AG09309 (cell line): ENCODE results near the gene TEX51.

Experiments used
- DNase-seq: peaks from one replicate; pipeline ENCODE4 v3.0.0-alpha.2; 2010; ENCODE audit warnings: low read depth
- H3K4me3 ChIP-seq: 2 replicates; pipeline ENCODE4 v1.5.1; 2011; ENCODE audit warnings: mild to moderate bottlenecking, low read depth, low read length, moderate library complexity; ENCODE audit not compliant: control insufficient read depth
- TF ChIP-seq, protein P1 (sequence below): IDR thresholded peaks from 2 replicates; pipeline ENCODE4 v1.5.1; 2011; ENCODE audit warnings: mild to moderate bottlenecking, low read depth, low read length, inconsistent platforms; ENCODE audit not compliant: insufficient read depth, control insufficient read depth; ENCODE audit errors: missing control alignments

TEX51 gene

DNA sequence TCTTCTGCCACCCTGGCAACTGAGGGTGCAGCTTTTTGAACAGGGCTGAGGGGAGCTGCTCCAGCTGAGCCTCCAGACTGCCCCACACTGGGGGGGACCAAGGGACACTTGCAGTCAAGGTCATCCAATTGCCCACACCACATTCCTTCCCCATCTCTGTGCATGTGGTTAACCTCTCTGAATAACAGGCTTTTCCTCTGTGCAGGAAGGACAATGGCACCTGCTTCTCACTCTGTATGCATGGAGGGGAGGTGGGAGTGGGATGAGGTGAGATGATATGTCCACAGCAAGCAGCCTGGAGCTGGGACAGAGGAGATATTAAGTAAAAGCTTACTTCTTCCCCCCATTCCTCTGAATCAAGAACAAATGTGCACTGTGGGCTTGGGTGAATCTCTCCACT lies 39.1 kb upstream of the TEX51 start:
- no peak for DNase-seq
- H3K4me3 ChIP-seq, result no peak overlapping the region
- TF ChIP-seq, protein P1, sequence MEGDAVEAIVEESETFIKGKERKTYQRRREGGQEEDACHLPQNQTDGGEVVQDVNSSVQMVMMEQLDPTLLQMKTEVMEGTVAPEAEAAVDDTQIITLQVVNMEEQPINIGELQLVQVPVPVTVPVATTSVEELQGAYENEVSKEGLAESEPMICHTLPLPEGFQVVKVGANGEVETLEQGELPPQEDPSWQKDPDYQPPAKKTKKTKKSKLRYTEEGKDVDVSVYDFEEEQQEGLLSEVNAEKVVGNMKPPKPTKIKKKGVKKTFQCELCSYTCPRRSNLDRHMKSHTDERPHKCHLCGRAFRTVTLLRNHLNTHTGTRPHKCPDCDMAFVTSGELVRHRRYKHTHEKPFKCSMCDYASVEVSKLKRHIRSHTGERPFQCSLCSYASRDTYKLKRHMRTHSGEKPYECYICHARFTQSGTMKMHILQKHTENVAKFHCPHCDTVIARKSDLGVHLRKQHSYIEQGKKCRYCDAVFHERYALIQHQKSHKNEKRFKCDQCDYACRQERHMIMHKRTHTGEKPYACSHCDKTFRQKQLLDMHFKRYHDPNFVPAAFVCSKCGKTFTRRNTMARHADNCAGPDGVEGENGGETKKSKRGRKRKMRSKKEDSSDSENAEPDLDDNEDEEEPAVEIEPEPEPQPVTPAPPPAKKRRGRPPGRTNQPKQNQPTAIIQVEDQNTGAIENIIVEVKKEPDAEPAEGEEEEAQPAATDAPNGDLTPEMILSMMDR, result no peak

DNA sequence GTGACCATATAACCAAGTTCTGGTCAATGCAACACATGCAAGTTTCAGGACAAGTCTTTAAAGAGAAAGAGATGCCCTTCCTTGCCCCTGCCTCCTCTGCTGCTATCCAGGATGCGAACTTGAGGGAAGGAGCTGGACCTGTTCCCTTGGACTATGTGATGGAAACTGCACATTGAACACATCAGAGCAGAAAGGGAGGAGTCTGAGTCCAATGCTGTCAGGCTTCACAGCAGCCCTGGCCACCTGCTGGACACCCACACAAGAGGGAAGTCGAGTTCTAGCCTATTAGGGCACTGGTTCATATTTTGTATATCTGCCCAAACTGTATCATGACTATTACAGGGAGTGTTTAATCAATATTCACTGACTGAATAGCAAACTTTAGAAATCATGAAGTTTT lies 38.3 kb upstream of the TEX51 start:
- TF ChIP-seq, protein P1, result no peak
- H3K4me3 ChIP-seq, result no peak overlapping the region
- no peak for DNase-seq

DNA sequence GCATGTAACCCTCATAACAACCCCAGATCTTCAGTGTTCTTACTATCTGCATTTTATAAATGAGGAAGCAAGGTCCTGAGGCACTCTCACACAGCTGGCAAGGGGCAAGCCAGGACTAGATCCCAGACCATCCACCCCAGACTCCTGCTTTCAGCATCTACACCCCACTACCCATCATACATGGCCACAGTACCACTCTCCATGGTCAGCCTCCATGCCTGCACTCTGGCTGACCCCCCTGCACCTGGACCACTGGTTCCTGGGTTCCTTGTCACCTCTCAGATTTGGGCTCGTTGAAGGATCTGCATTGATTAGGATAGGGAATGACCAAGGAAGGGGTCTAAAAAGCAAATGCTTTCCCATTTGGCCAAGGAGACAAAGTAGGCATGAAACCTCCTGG lies 36.0 kb upstream of the TEX51 start:
- TF ChIP-seq, protein P1, result no peak
- H3K4me3 ChIP-seq, result no peak overlapping the region
- no peak for DNase-seq

DNA sequence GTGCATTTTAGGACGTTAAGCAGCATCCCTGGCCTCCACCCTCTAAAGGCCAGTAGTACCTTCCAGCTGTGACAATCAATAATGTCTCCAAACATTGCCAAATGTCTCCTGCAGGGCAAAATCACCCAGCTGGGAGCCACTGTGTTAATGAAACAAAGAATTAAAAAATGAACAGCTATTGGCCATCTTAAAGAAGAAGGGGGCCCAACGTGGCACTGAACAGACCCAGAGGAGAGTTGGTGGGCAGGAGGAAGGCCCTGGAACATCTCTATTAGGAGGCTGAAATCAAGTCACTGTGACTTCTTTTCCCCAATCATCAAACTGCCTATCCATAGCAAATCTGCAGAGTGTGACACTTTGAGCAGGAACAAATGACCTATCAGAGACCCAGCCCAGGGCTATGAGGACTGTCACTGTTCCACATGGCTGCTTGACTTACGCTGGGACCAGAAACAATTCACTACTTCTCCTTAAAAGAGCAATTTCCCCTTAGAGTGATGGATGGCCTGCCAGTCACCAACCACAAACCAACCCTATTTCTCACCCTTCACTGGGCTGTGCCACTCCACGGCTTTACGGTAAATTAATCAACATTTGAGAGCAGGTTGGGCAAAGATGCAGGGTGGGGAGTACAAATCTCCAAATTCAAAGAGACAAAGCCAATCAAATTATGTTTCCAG lies 35.2 kb upstream of the TEX51 start:
- TF ChIP-seq, protein P1, result no peak
- H3K4me3 ChIP-seq, result no peak overlapping the region
- DNase-seq, result no peak

DNA sequence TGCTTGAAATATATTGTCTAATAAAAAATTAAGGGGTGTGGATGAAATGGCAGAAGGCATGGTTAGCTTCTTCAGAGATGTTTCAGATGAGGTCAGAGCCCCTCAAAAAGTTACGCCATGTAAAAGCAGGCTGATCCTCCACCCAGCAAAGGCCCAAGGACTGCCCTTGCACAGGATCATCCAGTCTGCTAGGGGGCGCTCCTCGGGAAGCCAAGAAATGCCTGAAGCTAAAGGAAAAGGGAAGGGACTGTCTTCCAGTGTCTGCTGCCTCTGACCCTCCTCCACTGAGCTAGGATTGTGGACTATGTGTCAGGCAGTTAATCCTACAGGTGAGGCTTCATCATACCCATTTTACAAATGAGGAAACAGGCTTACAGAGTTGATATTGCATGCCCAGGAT lies 33.8 kb upstream of the TEX51 start:
- H3K4me3 ChIP-seq, result no peak overlapping the region
- TF ChIP-seq, protein P1, result peak; percentile 27
- no peak for DNase-seq

DNA sequence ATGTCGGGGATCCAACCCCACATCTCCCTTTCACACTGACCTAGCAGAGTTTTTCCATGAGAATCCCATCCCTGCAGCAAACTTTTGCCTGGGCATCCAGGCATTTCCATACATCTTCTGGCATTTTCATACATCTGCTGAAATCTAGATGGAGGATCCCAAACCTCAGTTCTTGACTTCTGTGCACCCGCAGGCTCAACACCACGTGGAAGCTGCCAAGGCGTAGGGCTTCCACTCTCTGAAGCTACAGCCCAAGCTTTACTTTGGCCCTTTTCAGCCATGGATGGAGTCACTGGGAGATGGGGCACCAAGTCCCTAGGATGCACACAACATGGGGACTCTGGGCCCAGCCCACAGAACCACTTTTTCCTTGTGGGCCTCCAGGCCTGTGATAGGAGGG lies 32.2 kb upstream of the TEX51 start:
- no peak for DNase-seq
- TF ChIP-seq, protein P1, result no peak
- no peak overlapping the region for H3K4me3 ChIP-seq

DNA sequence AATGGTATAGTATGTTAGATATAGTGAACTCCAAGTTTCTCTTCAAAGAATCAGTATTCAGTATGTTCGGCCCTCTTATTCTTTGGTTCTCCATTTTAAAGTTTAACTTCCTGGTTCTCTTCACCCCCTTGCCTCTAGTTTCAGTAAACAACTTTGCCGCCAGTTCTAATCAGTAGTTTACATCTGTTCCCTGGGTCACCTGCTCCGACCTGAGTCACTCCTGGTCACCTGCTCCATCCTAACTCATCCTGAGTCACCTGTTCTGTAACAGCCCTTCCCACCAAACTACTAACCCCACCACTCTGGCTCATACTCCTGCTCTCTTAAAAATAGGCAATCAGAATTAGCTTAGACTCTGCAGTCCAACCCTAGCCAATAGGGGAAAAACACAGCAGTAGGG lies 23.7 kb upstream of the TEX51 start:
- H3K4me3 ChIP-seq, result no peak overlapping the region
- no peak for DNase-seq
- TF ChIP-seq, protein P1, result no peak
